Activated CD8-positive, alpha-beta T cell treated with anti-CD3 and anti-CD28 coated beads for 36 hours (primary cell): ENCODE data around the gene GALNS. TPM values are rescaled to one million over a fixed set of nuclear protein-coding genes. Genes with fewer than 3 reads are reported as not detected.
A peak's percentile ranks its signal among the peaks of the same experiment; 100 is the strongest.

Experiments
- ATAC-seq: fragments of 200-7000 bp; cut with Tn5 transposase; one replicate; pipeline ENCODE4 v1.10.0; 2021; ENCODE audit warnings: mild to moderate bottlenecking, moderate library complexity
- CTCF ChIA-PET: fragments of 350-600 bp; sonication (Branson Sonifier 250); formaldehyde crosslinking; loops from one replicate; lab custom pipeline; 2021; ENCODE audit warnings: antibody characterized with exemption; lab: Charles Lee
- POLR2A ChIA-PET: fragments of 350-600 bp; sonication (Branson Sonifier 250); formaldehyde crosslinking; loops from one replicate; lab custom pipeline; 2021; ENCODE audit warnings: antibody characterized with exemption; lab: Charles Lee
- DNase-seq: peaks from one replicate; pipeline ENCODE4 v3.0.0-alpha.2; 2020
- H3K27ac Mint-ChIP-seq: one replicate; pipeline ENCODE4 v1.8.0; 2021; ENCODE audit warnings: mild to moderate bottlenecking, mixed read lengths
- H3K27me3 Mint-ChIP-seq: one replicate; pipeline ENCODE4 v1.8.0; 2021; ENCODE audit warnings: mixed read lengths
- H3K36me3 Mint-ChIP-seq: one replicate; pipeline ENCODE4 v1.8.0; 2021; ENCODE audit warnings: low read depth, mixed read lengths
- H3K4me1 Mint-ChIP-seq: one replicate; pipeline ENCODE4 v1.8.0; 2021; ENCODE audit warnings: low read depth, mixed read lengths
- H3K4me3 Mint-ChIP-seq: one replicate; pipeline ENCODE4 v1.8.0; 2021; ENCODE audit warnings: mild to moderate bottlenecking, moderate library complexity, mixed read lengths
- H3K9me3 Mint-ChIP-seq: one replicate; pipeline ENCODE4 v1.8.0; 2021; ENCODE audit warnings: mixed read lengths
- CTCF ChIP-seq: fragments of 200-600 bp; IDR thresholded peaks from one replicate; pipeline ENCODE4 v1.8.0; 2022; ENCODE audit warnings: antibody characterized with exemption, mild to moderate bottlenecking
- intact Hi-C: fragments of 100-400 bp; cut with micrococcal nuclease; formaldehyde crosslinking; loops from one replicate; pipeline ENCODE4 v1.10.0; 2022
- total RNA-seq, 2 experiments: library from RNA; stranded (reverse); gene quantifications; one replicate each; pipeline ENCODE4 v1.2.3, GENCODE V29; 2021

Gene GALNS
- total RNA-seq, 2 experiments from 2014 or later: 24.5 to 25.4 TPM

- no peaks in the 10 kb centered on the region for H3K9me3 Mint-ChIP-seq
- CTCF ChIA-PET: no interaction called here
These were observed 22.1 kb downstream of the GALNS start for GRCh38 chr16:88834670-88835069.

GRCh38 chr16:88833086-88833485 lies 23.7 kb downstream of the GALNS start:
- no peaks in the 10 kb centered on the region for H3K4me1 Mint-ChIP-seq
- no peak overlapping the region for H3K4me3 Mint-ChIP-seq
- H3K9me3 Mint-ChIP-seq: no peaks in the 10 kb centered on the region
- H3K36me3 Mint-ChIP-seq: peaks cover 2% of the 10 kb centered on the region
- H3K27me3 Mint-ChIP-seq: no peaks in the 10 kb centered on the region
- ATAC-seq (no peak), DNase-seq (no peak)
- H3K27ac Mint-ChIP-seq: no peak overlapping the region
- no peak for TF ChIP-seq CTCF
- intact Hi-C loops: no loop called here
- ChIA-PET POLR2A (no interaction called here), CTCF (no interaction called here)

More at GRCh38 chr16:88834670-88835069, 22.1 kb downstream of the GALNS start:
- Mint-ChIP-seq H3K4me1 (no peaks in the 10 kb centered on the region), H3K36me3 (no peaks in the 10 kb centered on the region), H3K27ac (no peak overlapping the region), H3K27me3 (no peaks in the 10 kb centered on the region), H3K4me3 (no peak overlapping the region)
- intact Hi-C loops: no loop called here
- ATAC-seq (no peak), DNase-seq (no peak)
- TF ChIP-seq CTCF: no peak
- POLR2A ChIA-PET: no interaction called here

GRCh38 chr16:88831838-88832237 lies 24.9 kb downstream of the GALNS start:
- H3K9me3 Mint-ChIP-seq: no peaks in the 10 kb centered on the region
- DNase-seq: no peak
- H3K27ac Mint-ChIP-seq: no peak overlapping the region
- intact Hi-C loops: no loop called here
- no peaks in the 10 kb centered on the region for H3K27me3 Mint-ChIP-seq
- TF ChIP-seq CTCF: no peak
- POLR2A ChIA-PET: no interaction called here
- CTCF ChIA-PET: no interaction called here
- no peak overlapping the region for H3K4me3 Mint-ChIP-seq
- H3K36me3 Mint-ChIP-seq: peaks cover 2% of the 10 kb centered on the region
- H3K4me1 Mint-ChIP-seq: no peaks in the 10 kb centered on the region
- peak; percentile 10 for ATAC-seq

GRCh38 chr16:88830783-88831182 lies 26.0 kb downstream of the GALNS start:
- ChIA-PET CTCF (no interaction called here), POLR2A (no interaction called here)
- Mint-ChIP-seq H3K4me1 (no peaks in the 10 kb centered on the region), H3K9me3 (no peaks in the 10 kb centered on the region), H3K27me3 (no peaks in the 10 kb centered on the region), H3K4me3 (no peak overlapping the region), H3K27ac (no peak overlapping the region), H3K36me3 (peaks cover 2% of the 10 kb centered on the region)
- intact Hi-C loops: no loop called here
- TF ChIP-seq CTCF: no peak
- DNase-seq (no peak), ATAC-seq (no peak)

- intact Hi-C loops: no loop called here
- no peak for DNase-seq
- Mint-ChIP-seq H3K4me3 (no peak overlapping the region), H3K27ac (no peak overlapping the region), H3K9me3 (no peaks in the 10 kb centered on the region), H3K27me3 (no peaks in the 10 kb centered on the region), H3K4me1 (no peaks in the 10 kb centered on the region), H3K36me3 (peaks cover 2% of the 10 kb centered on the region)
- ATAC-seq: no peak
- ChIA-PET POLR2A (no interaction called here), CTCF (no interaction called here)
- TF ChIP-seq CTCF: no peak
These were observed 26.5 kb downstream of the GALNS start for GRCh38 chr16:88830258-88830657.
